Activated naive CD8-positive, alpha-beta T cell treated with anti-CD3 and anti-CD28 coated beads, Interleukin-2, amount 10 ng/mL, durations not matched to agents 7 days and 5 days (primary cell): ENCODE results near the gene SLMAP. TPM values are rescaled to one million over a fixed set of nuclear protein-coding genes. Genes with fewer than 3 reads are reported as not detected.
"Not testable (repeated sequence)": the region's sequence is repeated elsewhere in the genome, so short reads cannot be mapped to it uniquely, and the experiment has no call there.

Experiments used
- ATAC-seq: fragments of 150-1000 bp; cut with Tn5 transposase; one replicate; pipeline ENCODE4 v1.10.0; 2021; ENCODE audit warnings: low read depth, moderate library complexity
- POLR2A ChIA-PET: fragments of 350-600 bp; sonication (Branson Sonifier 250); formaldehyde crosslinking; loops from one replicate; lab custom pipeline; 2021; ENCODE audit warnings: antibody characterized with exemption; lab: Charles Lee
- DNase-seq: peaks from one replicate; pipeline ENCODE4 v3.0.0; 2021
- H3K27ac Mint-ChIP-seq: one replicate; pipeline ENCODE4 v1.8.0; 2022; ENCODE audit warnings: mild to moderate bottlenecking, mixed read lengths
- H3K27me3 Mint-ChIP-seq: one replicate; pipeline ENCODE4 v1.8.0; 2022; ENCODE audit warnings: mild to moderate bottlenecking, moderate library complexity, mixed read lengths
- H3K36me3 Mint-ChIP-seq: one replicate; pipeline ENCODE4 v1.8.0; 2021; ENCODE audit warnings: mild to moderate bottlenecking, mixed read lengths
- H3K4me1 Mint-ChIP-seq: one replicate; pipeline ENCODE4 v1.8.0; 2021; ENCODE audit warnings: mixed read lengths
- H3K4me3 Mint-ChIP-seq: one replicate; pipeline ENCODE4 v1.8.0; 2022; ENCODE audit warnings: mild to moderate bottlenecking, moderate library complexity, mixed read lengths
- H3K9me3 Mint-ChIP-seq: one replicate; pipeline ENCODE4 v1.8.0; 2021; ENCODE audit warnings: mixed read lengths
- total RNA-seq, 2 experiments: library from RNA; stranded (reverse); gene quantifications; one replicate each; pipeline ENCODE4 v1.2.3, GENCODE V29; 2021

SLMAP gene
- total RNA-seq, 2 experiments from 2014 or later = 58.0 to 69.7 TPM

DNA sequence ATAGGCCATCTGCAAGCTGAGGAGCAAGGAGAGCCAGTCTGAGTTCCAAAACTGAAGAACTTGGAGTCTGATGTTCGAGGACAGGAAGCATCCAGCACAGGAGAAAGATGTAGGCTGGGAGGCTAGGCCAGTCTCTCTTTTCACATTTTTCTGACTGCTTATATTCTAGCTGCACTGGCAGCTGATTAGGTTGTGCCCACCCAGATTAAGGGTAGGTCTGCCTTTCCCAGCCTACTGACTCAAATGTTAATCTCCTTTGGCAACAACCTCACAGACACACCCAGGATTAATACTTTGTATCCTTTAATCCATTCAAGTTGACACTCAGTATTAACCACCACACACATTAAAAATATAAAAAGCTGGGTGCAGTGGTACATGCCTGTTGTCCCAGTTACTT lies 113.0 kb downstream of the SLMAP start:
- H3K4me3 Mint-ChIP-seq, H3K9me3 Mint-ChIP-seq, POLR2A ChIA-PET, H3K27ac Mint-ChIP-seq, H3K4me1 Mint-ChIP-seq, DNase-seq, ATAC-seq, H3K27me3 Mint-ChIP-seq: not testable (repeated sequence)
- peaks cover 15% of the 10 kb centered on the region for H3K36me3 Mint-ChIP-seq

- POLR2A ChIA-PET = no interaction called here
- Mint-ChIP-seq H3K9me3 (no peaks in the 10 kb centered on the region), H3K4me1 (no peaks in the 10 kb centered on the region), H3K27me3 (no peaks in the 10 kb centered on the region), H3K27ac (no peak overlapping the region), H3K36me3 (peaks cover 8% of the 10 kb centered on the region), H3K4me3 (no peak overlapping the region)
- ATAC-seq = no peak
- DNase-seq = no peak
Measured at GRCh38 chr3:57872606-57873005, 116.5 kb downstream of the SLMAP start.

GRCh38 chr3:57876632-57877031 lies 120.5 kb downstream of the SLMAP start:
- Mint-ChIP-seq H3K36me3 (peaks cover 5% of the 10 kb centered on the region), H3K27me3 (no peaks in the 10 kb centered on the region), H3K9me3 (no peaks in the 10 kb centered on the region), H3K4me3 (no peak overlapping the region), H3K27ac (no peak overlapping the region), H3K4me1 (no peaks in the 10 kb centered on the region)
- DNase-seq (no peak), ATAC-seq (no peak)
- POLR2A ChIA-PET = no interaction called here

DNA sequence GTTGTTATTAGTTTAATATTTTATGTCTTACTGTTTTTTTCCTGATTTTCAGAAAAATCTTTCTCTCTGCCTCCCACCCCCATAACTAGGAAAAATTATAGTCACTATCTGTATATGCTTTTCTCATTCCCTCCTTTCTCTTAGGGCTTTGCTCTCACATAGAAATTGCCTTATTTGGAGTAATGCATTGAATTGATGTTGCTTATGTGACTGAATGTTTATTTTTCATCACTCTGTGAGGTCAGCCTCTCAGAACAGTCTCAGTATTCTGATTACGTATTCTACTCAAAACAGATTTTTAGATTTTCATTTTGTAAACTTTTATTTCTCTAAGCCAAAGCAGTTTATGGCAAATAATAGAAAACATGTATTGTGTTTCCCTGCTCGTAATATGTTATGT lies 121.0 kb downstream of the SLMAP start:
- Mint-ChIP-seq H3K36me3 (peaks cover 5% of the 10 kb centered on the region), H3K4me1 (no peaks in the 10 kb centered on the region), H3K9me3 (no peaks in the 10 kb centered on the region), H3K4me3 (no peak overlapping the region), H3K27ac (no peak overlapping the region), H3K27me3 (no peaks in the 10 kb centered on the region)
- no peak for DNase-seq
- no peak for ATAC-seq
- POLR2A ChIA-PET = no interaction called here

- ATAC-seq, POLR2A ChIA-PET, H3K27me3 Mint-ChIP-seq, H3K4me1 Mint-ChIP-seq, H3K9me3 Mint-ChIP-seq, H3K4me3 Mint-ChIP-seq, H3K27ac Mint-ChIP-seq, DNase-seq: not testable (repeated sequence)
- H3K36me3 Mint-ChIP-seq = peaks cover 12% of the 10 kb centered on the region
Measured at GRCh38 chr3:57884436-57884835, 128.3 kb downstream of the SLMAP start.

GRCh38 chr3:57889807-57890206 lies 133.7 kb downstream of the SLMAP start:
- POLR2A ChIA-PET = no interaction called here
- peaks cover 12% of the 10 kb centered on the region for H3K36me3 Mint-ChIP-seq
- H3K4me3 Mint-ChIP-seq = no peak overlapping the region
- H3K27ac Mint-ChIP-seq = no peak overlapping the region
- no peaks in the 10 kb centered on the region for H3K27me3 Mint-ChIP-seq
- DNase-seq = no peak
- H3K9me3 Mint-ChIP-seq = no peaks in the 10 kb centered on the region
- ATAC-seq = no peak
- no peaks in the 10 kb centered on the region for H3K4me1 Mint-ChIP-seq

GRCh38 chr3:57890874-57891273 lies 134.8 kb downstream of the SLMAP start:
- Mint-ChIP-seq H3K36me3 (peaks cover 9% of the 10 kb centered on the region), H3K27me3 (no peaks in the 10 kb centered on the region), H3K4me1 (no peaks in the 10 kb centered on the region), H3K9me3 (no peaks in the 10 kb centered on the region), H3K27ac (no peak overlapping the region), H3K4me3 (no peak overlapping the region)
- ATAC-seq (no peak), DNase-seq (no peak)
- POLR2A ChIA-PET = no interaction called here

- Mint-ChIP-seq H3K4me1 (no peaks in the 10 kb centered on the region), H3K27me3 (no peaks in the 10 kb centered on the region), H3K27ac (no peak overlapping the region), H3K9me3 (no peaks in the 10 kb centered on the region), H3K4me3 (no peak overlapping the region), H3K36me3 (peaks cover 6% of the 10 kb centered on the region)
- POLR2A ChIA-PET = no interaction called here
- ATAC-seq (no peak), DNase-seq (no peak)
Measured at GRCh38 chr3:57892423-57892822, 136.3 kb downstream of the SLMAP start.

DNA sequence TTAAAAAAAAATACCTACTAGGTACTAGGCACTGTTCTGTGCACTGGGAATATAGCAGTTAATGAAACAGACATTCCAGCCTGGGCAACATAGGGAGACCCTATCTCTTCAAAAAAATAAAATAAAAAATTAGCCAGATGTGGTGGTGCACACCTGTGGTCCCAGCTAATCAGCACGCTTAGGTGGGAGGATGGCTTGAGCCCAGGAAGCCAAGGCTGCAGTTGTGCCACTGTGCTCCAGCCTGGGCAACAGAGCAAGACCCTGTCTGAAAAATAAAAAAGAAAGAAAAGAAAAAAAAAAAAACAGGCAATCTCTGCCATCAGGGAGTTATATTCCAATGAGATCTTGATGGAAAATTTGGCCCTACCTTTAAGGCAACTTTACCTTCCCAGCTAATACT lies 137.0 kb downstream of the SLMAP start:
- H3K4me1 Mint-ChIP-seq = no peaks in the 10 kb centered on the region
- no peaks in the 10 kb centered on the region for H3K27me3 Mint-ChIP-seq
- ATAC-seq (no peak), DNase-seq (no peak)
- POLR2A ChIA-PET = no interaction called here
- no peak overlapping the region for H3K4me3 Mint-ChIP-seq
- no peak overlapping the region for H3K27ac Mint-ChIP-seq
- H3K36me3 Mint-ChIP-seq = peaks cover 3% of the 10 kb centered on the region
- H3K9me3 Mint-ChIP-seq = no peaks in the 10 kb centered on the region

GRCh38 chr3:57893668-57894067 lies 137.6 kb downstream of the SLMAP start:
- Mint-ChIP-seq H3K4me1 (no peaks in the 10 kb centered on the region), H3K27me3 (no peaks in the 10 kb centered on the region), H3K9me3 (no peaks in the 10 kb centered on the region), H3K36me3 (peaks cover 3% of the 10 kb centered on the region), H3K27ac (no peak overlapping the region), H3K4me3 (no peak overlapping the region)
- ATAC-seq = no peak
- POLR2A ChIA-PET = no interaction called here
- no peak for DNase-seq

- Mint-ChIP-seq H3K4me3 (no peak overlapping the region), H3K4me1 (no peaks in the 10 kb centered on the region), H3K9me3 (no peaks in the 10 kb centered on the region), H3K36me3 (peaks cover 10% of the 10 kb centered on the region), H3K27ac (no peak overlapping the region), H3K27me3 (no peaks in the 10 kb centered on the region)
- ATAC-seq = no peak
- no peak for DNase-seq
- POLR2A ChIA-PET = no interaction called here
Measured at GRCh38 chr3:57896031-57896430, 139.9 kb downstream of the SLMAP start.

GRCh38 chr3:57896691-57897090 lies 140.6 kb downstream of the SLMAP start:
- Mint-ChIP-seq H3K27ac (no peak overlapping the region), H3K27me3 (no peaks in the 10 kb centered on the region), H3K36me3 (peaks cover 15% of the 10 kb centered on the region), H3K4me1 (no peaks in the 10 kb centered on the region), H3K4me3 (no peak overlapping the region), H3K9me3 (no peaks in the 10 kb centered on the region)
- no peak for ATAC-seq
- no peak for DNase-seq
- POLR2A ChIA-PET = interaction anchor here (0.6 kb wide), 1 partner anchor 25 kb away, joined by 4 read pairs; no protein-coding TSS in a partner anchor

DNA sequence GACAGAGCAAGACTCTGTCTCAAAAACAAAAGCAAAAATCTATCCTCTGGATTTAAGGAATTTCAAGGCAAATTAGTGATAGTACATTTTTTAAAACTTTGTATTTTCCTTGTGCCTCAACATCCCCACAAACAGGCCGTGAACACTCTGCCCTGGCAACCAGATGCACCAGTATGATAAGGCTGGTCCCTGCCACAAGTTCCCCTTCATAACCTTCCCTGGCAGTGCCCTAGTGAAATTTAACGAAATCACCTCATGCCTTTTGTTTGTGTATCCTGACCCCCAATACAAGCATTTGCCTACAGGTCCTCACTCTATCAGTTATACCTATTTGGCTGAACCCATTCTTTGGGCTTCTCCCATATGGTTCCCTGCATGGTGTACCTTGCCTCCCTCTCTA lies 144.7 kb downstream of the SLMAP start:
- Mint-ChIP-seq H3K9me3 (no peaks in the 10 kb centered on the region), H3K27ac (no peak overlapping the region)

GRCh38 chr3:57903124-57903890 lies 147.2 kb downstream of the SLMAP start:
- H3K9me3 Mint-ChIP-seq = no peaks in the 10 kb centered on the region
- no peak for ATAC-seq
- H3K27me3 Mint-ChIP-seq = no peaks in the 10 kb centered on the region
- DNase-seq = no peak
- H3K4me3 Mint-ChIP-seq = no peak overlapping the region
- no peaks in the 10 kb centered on the region for H3K4me1 Mint-ChIP-seq
- POLR2A ChIA-PET = no interaction called here
- peaks cover 11% of the 10 kb centered on the region for H3K36me3 Mint-ChIP-seq
- no peak overlapping the region for H3K27ac Mint-ChIP-seq

More for the DNA sequence above, 144.7 kb downstream of the SLMAP start:
- Mint-ChIP-seq H3K4me3 (no peak overlapping the region), H3K36me3 (peaks cover 15% of the 10 kb centered on the region), H3K4me1 (no peaks in the 10 kb centered on the region), H3K27me3 (no peaks in the 10 kb centered on the region)
- ATAC-seq = no peak
- POLR2A ChIA-PET = no interaction called here
- no peak for DNase-seq
